Activated T-helper 17 cell treated with anti-CD3 and anti-CD28 coated beads, Interleukin-2, amount 50 U/mL, for 72 hours (primary cell): Measurements from ENCODE around the gene TRPC1. TPM values are rescaled to one million over a fixed set of nuclear protein-coding genes. Genes with fewer than 3 reads are reported as not detected.
"Not testable (repeated sequence)": the region's sequence is repeated elsewhere in the genome, so short reads cannot be mapped to it uniquely, and the experiment has no call there.

Experiments
- ATAC-seq: fragments of 150-1000 bp; cut with Tn5 transposase; replicated peaks from 2 replicates; pipeline ENCODE4 v1.10.0; 2021; ENCODE audit warnings: mild to moderate bottlenecking, moderate library complexity
- H3K27ac Mint-ChIP-seq: one replicate; pipeline ENCODE4 v1.8.0; 2022; ENCODE audit warnings: mixed read lengths
- H3K27me3 Mint-ChIP-seq: one replicate; pipeline ENCODE4 v1.8.0; 2022; ENCODE audit warnings: mixed read lengths
- H3K36me3 Mint-ChIP-seq: one replicate; pipeline ENCODE4 v1.8.0; 2022; ENCODE audit warnings: low read depth, mild to moderate bottlenecking, mixed read lengths
- H3K4me1 Mint-ChIP-seq: one replicate; pipeline ENCODE4 v1.8.0; 2022; ENCODE audit warnings: mixed read lengths
- H3K4me3 Mint-ChIP-seq: one replicate; pipeline ENCODE4 v1.8.0; 2022; ENCODE audit warnings: mild to moderate bottlenecking, mixed read lengths
- H3K9me3 Mint-ChIP-seq: one replicate; pipeline ENCODE4 v1.8.0; 2022; ENCODE audit warnings: mixed read lengths
- total RNA-seq, 2 donors: library from RNA; stranded (reverse); gene quantifications; one replicate each; pipeline ENCODE4 v1.2.3, GENCODE V29; 2022

TRPC1 gene
- total RNA-seq, 2 donors from 2014 or later = 3.4 to 8.0 TPM

- ATAC-seq = no peak
- H3K27ac Mint-ChIP-seq = peak overlapping the region; percentile 78
- H3K36me3 Mint-ChIP-seq = no peaks in the 10 kb centered on the region
- peaks cover 13% of the 10 kb centered on the region for H3K27me3 Mint-ChIP-seq
- no peaks in the 10 kb centered on the region for H3K9me3 Mint-ChIP-seq
- no peaks in the 10 kb centered on the region for H3K4me1 Mint-ChIP-seq
- H3K4me3 Mint-ChIP-seq = peak overlapping the region; percentile 91
These were observed 1.5 kb downstream of the TRPC1 start for GRCh38 chr3:142725357-142725739.

GRCh38 chr3:142726017-142726416 is 2.2 kb downstream of the TRPC1 start:
- no peak for ATAC-seq
- H3K27me3 Mint-ChIP-seq = peaks cover 10% of the 10 kb centered on the region
- no peak overlapping the region for H3K27ac Mint-ChIP-seq

GRCh38 chr3:142732066-142732465 is 8.2 kb downstream of the TRPC1 start:
- Mint-ChIP-seq H3K27ac (no peak overlapping the region), H3K4me3 (no peak overlapping the region), H3K27me3 (no peaks in the 10 kb centered on the region), H3K9me3 (no peaks in the 10 kb centered on the region), H3K4me1 (no peaks in the 10 kb centered on the region), H3K36me3 (no peaks in the 10 kb centered on the region)
- no peak for ATAC-seq

More at GRCh38 chr3:142726017-142726416, 2.2 kb downstream of the TRPC1 start:
- Mint-ChIP-seq H3K4me3 (no peak overlapping the region), H3K9me3 (no peaks in the 10 kb centered on the region), H3K4me1 (no peaks in the 10 kb centered on the region), H3K36me3 (no peaks in the 10 kb centered on the region)

GRCh38 chr3:142734834-142735233 is 11.0 kb downstream of the TRPC1 start:
- Mint-ChIP-seq H3K36me3 (no peaks in the 10 kb centered on the region), H3K9me3 (no peaks in the 10 kb centered on the region), H3K27me3 (no peaks in the 10 kb centered on the region), H3K4me1 (no peaks in the 10 kb centered on the region), H3K4me3 (no peak overlapping the region), H3K27ac (no peak overlapping the region)
- no peak for ATAC-seq

GRCh38 chr3:142735462-142735861 is 11.6 kb downstream of the TRPC1 start:
- H3K27ac Mint-ChIP-seq = no peak overlapping the region
- no peaks in the 10 kb centered on the region for H3K36me3 Mint-ChIP-seq
- H3K4me1 Mint-ChIP-seq = no peaks in the 10 kb centered on the region
- no peak overlapping the region for H3K4me3 Mint-ChIP-seq
- H3K9me3 Mint-ChIP-seq = no peaks in the 10 kb centered on the region
- H3K27me3 Mint-ChIP-seq = no peaks in the 10 kb centered on the region
- no peak for ATAC-seq

- Mint-ChIP-seq H3K9me3 (no peaks in the 10 kb centered on the region), H3K4me3 (no peak overlapping the region)
These were observed 14.6 kb downstream of the TRPC1 start for GRCh38 chr3:142738396-142738795.

GRCh38 chr3:142746646-142747045 is 22.8 kb downstream of the TRPC1 start:
- no peak for ATAC-seq
- H3K4me3 Mint-ChIP-seq = no peak overlapping the region
- H3K4me1 Mint-ChIP-seq = no peaks in the 10 kb centered on the region
- no peak overlapping the region for H3K27ac Mint-ChIP-seq
- H3K27me3 Mint-ChIP-seq = no peaks in the 10 kb centered on the region
- H3K36me3 Mint-ChIP-seq = peaks cover 15% of the 10 kb centered on the region
- H3K9me3 Mint-ChIP-seq = no peaks in the 10 kb centered on the region

More at GRCh38 chr3:142738396-142738795, 14.6 kb downstream of the TRPC1 start:
- Mint-ChIP-seq H3K27me3 (no peaks in the 10 kb centered on the region), H3K27ac (no peak overlapping the region), H3K36me3 (no peaks in the 10 kb centered on the region), H3K4me1 (no peaks in the 10 kb centered on the region)
- ATAC-seq = no peak

- not testable (repeated sequence) for H3K27me3 Mint-ChIP-seq
These were observed 26.7 kb downstream of the TRPC1 start for GRCh38 chr3:142750531-142750930.

GRCh38 chr3:142752605-142753004 is 28.8 kb downstream of the TRPC1 start:
- not testable (repeated sequence) for H3K27ac Mint-ChIP-seq, H3K4me3 Mint-ChIP-seq, H3K27me3 Mint-ChIP-seq, H3K9me3 Mint-ChIP-seq, H3K4me1 Mint-ChIP-seq, ATAC-seq
- H3K36me3 Mint-ChIP-seq = peaks cover 15% of the 10 kb centered on the region

More at GRCh38 chr3:142750531-142750930, 26.7 kb downstream of the TRPC1 start:
- H3K36me3 Mint-ChIP-seq = peaks cover 15% of the 10 kb centered on the region
- H3K27ac Mint-ChIP-seq, ATAC-seq, H3K4me1 Mint-ChIP-seq, H3K4me3 Mint-ChIP-seq, H3K9me3 Mint-ChIP-seq: not testable (repeated sequence)

- no peak for ATAC-seq
- no peak overlapping the region for H3K27ac Mint-ChIP-seq
- peaks cover 7% of the 10 kb centered on the region for H3K36me3 Mint-ChIP-seq
- no peak overlapping the region for H3K4me3 Mint-ChIP-seq
- no peaks in the 10 kb centered on the region for H3K27me3 Mint-ChIP-seq
- H3K9me3 Mint-ChIP-seq = no peaks in the 10 kb centered on the region
- no peaks in the 10 kb centered on the region for H3K4me1 Mint-ChIP-seq
These were observed 30.7 kb downstream of the TRPC1 start for GRCh38 chr3:142754494-142754893.

GRCh38 chr3:142768338-142768737 is 44.5 kb downstream of the TRPC1 start:
- no peak for ATAC-seq
- H3K4me1 Mint-ChIP-seq = no peaks in the 10 kb centered on the region
- no peaks in the 10 kb centered on the region for H3K27me3 Mint-ChIP-seq
- peaks cover 23% of the 10 kb centered on the region for H3K9me3 Mint-ChIP-seq
- no peak overlapping the region for H3K4me3 Mint-ChIP-seq
- H3K36me3 Mint-ChIP-seq = peaks cover 27% of the 10 kb centered on the region
- H3K27ac Mint-ChIP-seq = no peak overlapping the region

- Mint-ChIP-seq H3K4me1 (no peaks in the 10 kb centered on the region), H3K36me3 (no peaks in the 10 kb centered on the region), H3K27ac (no peak overlapping the region), H3K4me3 (no peak overlapping the region), H3K9me3 (no peaks in the 10 kb centered on the region), H3K27me3 (no peaks in the 10 kb centered on the region)
- no peak for ATAC-seq
These were observed 54.1 kb downstream of the TRPC1 start for GRCh38 chr3:142777927-142778326.

- Mint-ChIP-seq H3K4me3 (no peak overlapping the region), H3K4me1 (no peaks in the 10 kb centered on the region), H3K27me3 (no peaks in the 10 kb centered on the region), H3K9me3 (no peaks in the 10 kb centered on the region), H3K27ac (no peak overlapping the region), H3K36me3 (no peaks in the 10 kb centered on the region)
- no peak for ATAC-seq
These were observed 54.7 kb downstream of the TRPC1 start for GRCh38 chr3:142778541-142778940.

- Mint-ChIP-seq H3K4me1 (no peaks in the 10 kb centered on the region), H3K9me3 (no peaks in the 10 kb centered on the region), H3K27ac (no peak overlapping the region), H3K27me3 (no peaks in the 10 kb centered on the region), H3K4me3 (no peak overlapping the region), H3K36me3 (no peaks in the 10 kb centered on the region)
- ATAC-seq = no peak
These were observed 55.8 kb downstream of the TRPC1 start for GRCh38 chr3:142779591-142779990.

GRCh38 chr3:142782616-142783015 is 58.8 kb downstream of the TRPC1 start:
- Mint-ChIP-seq H3K36me3 (no peaks in the 10 kb centered on the region), H3K27me3 (no peaks in the 10 kb centered on the region), H3K27ac (no peak overlapping the region), H3K9me3 (no peaks in the 10 kb centered on the region), H3K4me1 (no peaks in the 10 kb centered on the region), H3K4me3 (no peak overlapping the region)
- no peak for ATAC-seq

GRCh38 chr3:142784228-142784627 is 60.4 kb downstream of the TRPC1 start:
- Mint-ChIP-seq H3K27me3 (no peaks in the 10 kb centered on the region), H3K27ac (no peak overlapping the region), H3K9me3 (no peaks in the 10 kb centered on the region), H3K4me3 (no peak overlapping the region), H3K36me3 (no peaks in the 10 kb centered on the region), H3K4me1 (no peaks in the 10 kb centered on the region)
- no peak for ATAC-seq
